Neutrophil (primary cell): Measurements from ENCODE around the gene SFXN5.

Experiments used
- H3K27ac ChIP-seq: fragments of 200-600 bp; sonication (generic); 2 replicates; pipeline ENCODE4 v1.5.1; 2016; ENCODE audit warnings: mild to moderate bottlenecking, moderate library complexity
- H3K27me3 ChIP-seq: fragments of 200-600 bp; sonication (generic); 2 replicates; pipeline ENCODE4 v1.6.0; 2016; ENCODE audit warnings: mild to moderate bottlenecking
- H3K36me3 ChIP-seq: fragments of 200-600 bp; sonication (generic); 2 replicates; pipeline ENCODE4 v1.5.1; 2017
- H3K4me1 ChIP-seq, 2 experiments: fragments of 200-600 bp in 1 of 2; sonication (generic) in 1 of 2; 1 replicate in 1 of 2; 2 replicates in 1 of 2; pipeline versions ENCODE4 v1.5.1 to v1.6.1; 2013 to 2016; ENCODE audit warnings: low read depth in 1 of 2, low read length in 1 of 2, mild to moderate bottlenecking in 1 of 2, moderate library complexity in 1 of 2; ENCODE audit not compliant: control insufficient read depth in 1 of 2, insufficient read depth in 1 of 2
- H3K4me3 ChIP-seq, 2 experiments: fragments of 200-600 bp in 1 of 2; sonication (generic) in 1 of 2; 1 replicate in 1 of 2; 2 replicates in 1 of 2; pipeline ENCODE4 v1.5.1; 2013 to 2016; ENCODE audit warnings: low read depth in 1 of 2, low read length in 1 of 2, mild to moderate bottlenecking in 1 of 2, moderate library complexity in 1 of 2
- H3K9me3 ChIP-seq: fragments of 200-600 bp; sonication (generic); 2 replicates; pipeline ENCODE4 v1.5.1; 2016
- TF ChIP-seq, protein P1 (sequence below): fragments of 200-600 bp; sonication (generic); IDR thresholded peaks from 2 replicates; pipeline ENCODE4 v1.5.1; 2016; ENCODE audit warnings: antibody characterized with exemption

SFXN5 gene

DNA sequence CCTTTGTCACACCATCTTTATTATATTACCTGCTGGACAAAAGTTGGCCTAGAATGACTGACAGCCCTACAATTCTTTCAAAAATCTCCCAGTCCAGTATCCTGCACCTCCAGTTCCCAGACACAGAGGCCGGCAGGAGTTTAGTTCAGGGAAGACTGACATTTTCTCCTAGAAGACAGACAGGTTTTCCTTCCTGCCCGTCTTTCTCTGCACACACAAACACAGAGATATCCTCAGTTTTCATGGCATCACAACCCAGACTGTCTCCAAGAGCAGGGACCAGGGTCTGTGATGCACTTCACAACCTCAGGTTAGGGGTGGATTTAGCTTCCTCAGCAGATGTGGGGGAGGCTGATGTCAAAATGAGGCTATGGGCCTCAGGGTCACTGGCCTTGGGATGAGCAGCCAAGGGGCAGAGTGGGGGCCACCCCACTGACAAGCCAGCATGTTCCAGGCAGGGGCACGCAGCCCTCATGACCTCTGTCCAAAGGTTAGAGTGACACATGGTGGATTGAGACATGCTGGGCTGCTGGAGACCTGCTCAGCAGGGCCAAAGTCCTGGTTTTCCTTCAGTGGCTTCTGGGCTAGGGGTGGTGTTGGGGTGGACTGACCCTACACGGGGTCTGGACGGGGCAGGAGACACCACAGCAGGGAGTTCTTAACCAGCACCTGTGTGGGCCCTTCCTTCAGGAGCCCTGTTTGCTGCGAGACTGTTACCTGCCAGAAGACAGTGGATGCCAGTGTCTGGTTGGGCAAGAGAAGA lies 70.5 kb downstream of the SFXN5 start:
- Histone ChIP-seq H3K36me3 (peaks cover 83% of the 10 kb centered on the region), H3K27me3 (no peaks in the 10 kb centered on the region), H3K27ac (no peak overlapping the region), H3K4me3 (no peak overlapping the region), H3K9me3 (no peaks in the 10 kb centered on the region), H3K4me1 (no peaks in the 10 kb centered on the region)
- TF ChIP-seq, protein P1, sequence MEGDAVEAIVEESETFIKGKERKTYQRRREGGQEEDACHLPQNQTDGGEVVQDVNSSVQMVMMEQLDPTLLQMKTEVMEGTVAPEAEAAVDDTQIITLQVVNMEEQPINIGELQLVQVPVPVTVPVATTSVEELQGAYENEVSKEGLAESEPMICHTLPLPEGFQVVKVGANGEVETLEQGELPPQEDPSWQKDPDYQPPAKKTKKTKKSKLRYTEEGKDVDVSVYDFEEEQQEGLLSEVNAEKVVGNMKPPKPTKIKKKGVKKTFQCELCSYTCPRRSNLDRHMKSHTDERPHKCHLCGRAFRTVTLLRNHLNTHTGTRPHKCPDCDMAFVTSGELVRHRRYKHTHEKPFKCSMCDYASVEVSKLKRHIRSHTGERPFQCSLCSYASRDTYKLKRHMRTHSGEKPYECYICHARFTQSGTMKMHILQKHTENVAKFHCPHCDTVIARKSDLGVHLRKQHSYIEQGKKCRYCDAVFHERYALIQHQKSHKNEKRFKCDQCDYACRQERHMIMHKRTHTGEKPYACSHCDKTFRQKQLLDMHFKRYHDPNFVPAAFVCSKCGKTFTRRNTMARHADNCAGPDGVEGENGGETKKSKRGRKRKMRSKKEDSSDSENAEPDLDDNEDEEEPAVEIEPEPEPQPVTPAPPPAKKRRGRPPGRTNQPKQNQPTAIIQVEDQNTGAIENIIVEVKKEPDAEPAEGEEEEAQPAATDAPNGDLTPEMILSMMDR, result no peak

DNA sequence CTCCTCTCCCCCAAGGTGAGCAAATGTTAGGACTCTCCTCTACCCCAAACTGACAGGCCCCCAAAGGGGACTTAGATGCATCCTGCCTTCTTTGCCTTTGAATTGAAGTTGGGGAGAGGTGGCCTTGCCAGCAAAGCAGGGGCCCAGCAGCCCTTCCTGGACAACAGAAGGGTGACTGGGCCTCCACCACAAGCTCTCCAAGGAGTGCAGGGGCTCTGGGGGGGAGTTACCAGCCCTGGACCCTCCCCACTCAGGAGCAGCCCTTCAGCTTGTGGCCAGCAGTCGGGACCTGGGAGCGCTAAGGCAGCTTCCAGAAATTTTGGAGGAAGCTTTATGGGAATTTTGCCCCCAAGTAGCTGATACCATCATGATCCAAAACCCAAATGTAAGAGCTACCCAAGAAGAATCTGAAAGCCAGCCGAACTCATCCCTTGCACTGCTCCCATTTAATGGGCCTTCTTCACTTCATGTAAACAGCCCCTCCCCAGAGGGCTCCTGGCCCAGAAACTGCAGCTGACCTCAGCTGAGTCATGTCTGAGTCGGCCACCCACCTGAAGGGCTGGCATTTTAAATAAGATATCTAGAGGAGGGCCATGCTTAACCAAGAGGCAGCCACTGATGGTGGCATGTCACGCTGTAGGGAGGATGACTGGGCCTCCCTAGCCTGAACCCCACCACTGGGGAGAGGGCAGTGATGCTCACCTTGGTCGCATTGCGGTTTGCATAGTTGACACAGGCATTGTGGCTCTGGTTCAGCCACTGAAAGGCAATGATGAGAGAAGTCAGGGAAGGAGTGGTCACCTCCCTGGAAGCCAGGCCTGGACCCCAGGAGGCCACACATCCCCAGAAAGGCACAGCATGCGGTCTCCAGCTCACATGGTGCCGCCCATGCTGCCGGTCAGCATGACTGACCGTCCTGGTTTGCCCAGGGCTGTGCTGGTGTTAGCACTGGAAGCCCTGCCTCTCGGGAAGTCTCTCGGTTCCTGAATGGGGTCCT lies 71.5 kb downstream of the SFXN5 start:
- H3K27me3 ChIP-seq, result no peaks in the 10 kb centered on the region
- H3K27ac ChIP-seq, result no peak overlapping the region
- H3K9me3 ChIP-seq, result no peaks in the 10 kb centered on the region
- no peaks in the 10 kb centered on the region for H3K4me1 ChIP-seq
- peaks cover 83% of the 10 kb centered on the region for H3K36me3 ChIP-seq
- no peak overlapping the region for H3K4me3 ChIP-seq
- TF ChIP-seq, protein P1, result no peak

DNA sequence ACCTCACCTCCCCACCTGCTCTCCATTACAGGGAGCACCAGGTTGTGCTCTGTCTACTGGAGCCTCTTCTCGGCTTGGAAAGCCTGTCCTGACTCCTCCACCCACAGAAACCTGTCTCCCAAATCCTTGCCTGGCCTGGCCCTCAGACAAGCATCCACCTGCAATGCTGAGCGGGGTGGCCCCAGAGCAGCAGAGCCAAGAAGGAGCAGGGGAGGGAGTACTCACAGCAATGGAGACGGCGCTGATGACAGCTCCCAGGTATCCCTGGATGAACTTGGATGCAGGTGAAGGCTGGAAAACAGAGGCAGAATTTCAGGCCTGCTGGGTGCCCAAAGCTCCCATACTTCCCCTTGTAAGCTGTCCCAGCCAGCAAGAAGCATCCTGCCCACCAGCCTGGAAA lies 72.8 kb downstream of the SFXN5 start:
- TF ChIP-seq, protein P1, result no peak
- H3K4me1 ChIP-seq, result no peaks in the 10 kb centered on the region
- H3K27ac ChIP-seq, result no peak overlapping the region
- H3K27me3 ChIP-seq, result no peaks in the 10 kb centered on the region
- peaks cover 84% of the 10 kb centered on the region for H3K36me3 ChIP-seq
- no peak overlapping the region for H3K4me3 ChIP-seq
- H3K9me3 ChIP-seq, result no peaks in the 10 kb centered on the region

DNA sequence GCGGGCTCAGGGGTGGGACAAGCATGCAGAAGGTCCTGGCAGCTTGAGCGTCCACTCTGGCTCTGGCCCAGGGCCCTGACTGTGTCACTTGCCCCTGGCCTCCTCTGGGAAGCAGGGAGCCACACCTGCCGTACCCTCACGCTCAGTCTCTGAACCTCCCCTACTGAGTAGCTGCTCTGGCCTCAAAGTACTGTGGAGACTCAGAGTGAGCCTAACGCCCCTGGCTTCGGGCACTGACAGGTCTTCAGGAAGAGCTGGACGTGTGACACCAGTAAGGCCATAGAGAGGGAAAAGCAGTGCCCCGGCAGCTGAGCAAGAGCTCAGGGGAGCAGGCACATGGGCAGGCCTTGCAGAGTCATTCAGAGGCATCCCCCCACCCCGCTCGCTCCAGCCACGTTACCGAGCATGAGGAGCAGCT lies 73.3 kb downstream of the SFXN5 start:
- Histone ChIP-seq H3K27ac (no peak overlapping the region), H3K4me3 (no peak overlapping the region), H3K9me3 (no peaks in the 10 kb centered on the region), H3K36me3 (peaks cover 84% of the 10 kb centered on the region), H3K27me3 (no peaks in the 10 kb centered on the region), H3K4me1 (peaks cover under 1 to 4% of the 10 kb centered on the region in 2 experiments)
- TF ChIP-seq, protein P1, result no peak

DNA sequence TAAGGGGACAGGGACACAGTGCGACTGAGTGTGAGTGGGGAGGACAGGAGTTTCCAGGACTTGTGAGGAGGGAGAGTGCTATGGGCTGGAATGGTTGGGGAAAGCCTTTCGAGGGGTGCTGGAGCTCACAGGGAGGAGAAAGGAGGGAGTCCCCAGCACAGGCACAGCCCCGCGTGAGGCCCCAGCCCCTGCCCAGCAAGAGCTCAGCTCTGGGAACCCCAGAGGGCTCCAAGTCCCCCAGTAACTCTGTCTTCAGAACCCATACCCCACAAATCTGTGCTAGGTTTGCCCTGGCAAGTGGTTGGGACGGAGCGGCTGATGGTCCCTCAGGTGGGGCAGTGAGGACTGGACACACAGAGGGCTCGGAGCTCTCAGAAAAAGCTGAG lies 75.4 kb downstream of the SFXN5 start:
- H3K4me3 ChIP-seq, result no peak overlapping the region
- H3K4me1 ChIP-seq, result peaks cover 6 to 10% of the 10 kb centered on the region in 2 experiments
- no peaks in the 10 kb centered on the region for H3K9me3 ChIP-seq
- peaks cover 87% of the 10 kb centered on the region for H3K36me3 ChIP-seq
- TF ChIP-seq, protein P1, result no peak
- H3K27ac ChIP-seq, result no peak overlapping the region
- H3K27me3 ChIP-seq, result no peaks in the 10 kb centered on the region
